NCI-H82 (cell line): Measurements from ENCODE around the gene ARSB.

Experiments used
- DNase-seq: peaks from one replicate; lab custom pipeline; 2025; lab: John Stamatoyannopoulos, UW

Gene ARSB

DNA sequence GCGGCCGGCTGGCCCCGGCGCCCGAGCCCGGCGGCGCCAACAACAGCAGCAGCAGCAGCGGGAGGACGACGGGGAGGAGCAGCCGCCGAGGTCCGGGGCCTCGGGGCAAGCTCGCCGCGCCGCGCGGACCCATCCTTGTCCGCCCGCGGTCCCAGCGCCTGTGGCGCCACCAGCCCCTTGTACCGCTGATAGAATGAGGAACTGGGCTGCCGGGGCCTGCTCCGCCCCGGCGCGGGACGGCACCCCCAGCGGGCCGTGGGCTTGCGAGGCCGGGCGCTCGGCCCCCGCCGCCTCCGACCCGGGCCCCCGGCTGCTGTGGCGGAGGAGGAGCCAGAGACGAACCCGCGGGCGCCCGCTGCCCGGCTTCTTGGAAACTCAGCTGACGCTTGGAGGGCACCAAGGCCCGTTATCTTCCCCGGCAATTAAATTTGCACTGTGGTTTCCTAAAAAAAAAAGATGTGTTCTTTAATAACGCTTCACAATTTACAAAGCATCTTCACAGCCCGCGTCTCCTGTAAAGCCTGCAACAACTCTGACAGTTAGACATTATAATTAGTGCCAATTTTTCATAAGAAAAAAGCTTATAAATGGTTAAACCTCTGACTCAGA lies at the start of gene ARSB:
TSS of gene ARSB (minus strand) at position 195 of the 609 bp plus-strand sequence. CDS start at position 133, 62 bp downstream.
- DNase-seq: peak; percentile 65

DNA sequence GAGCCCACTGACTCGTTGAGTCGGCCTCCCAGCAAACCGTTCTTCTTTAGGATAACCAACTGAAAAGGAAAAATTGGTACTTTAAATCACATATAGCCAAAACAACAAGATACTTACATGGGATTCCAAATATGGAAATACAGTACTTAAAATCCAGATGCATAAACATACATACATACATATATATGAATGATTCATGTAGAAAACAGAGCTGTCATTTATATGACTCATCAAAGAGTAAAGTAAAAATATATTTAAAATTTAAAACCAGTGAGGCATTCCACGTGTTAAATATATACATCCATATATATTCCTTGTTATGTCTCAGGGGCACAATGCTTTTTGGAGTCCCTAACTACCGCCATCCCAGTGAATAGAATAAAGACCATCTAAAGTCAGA lies 47.7 kb upstream of the ARSB start:
- no peak for DNase-seq

DNA sequence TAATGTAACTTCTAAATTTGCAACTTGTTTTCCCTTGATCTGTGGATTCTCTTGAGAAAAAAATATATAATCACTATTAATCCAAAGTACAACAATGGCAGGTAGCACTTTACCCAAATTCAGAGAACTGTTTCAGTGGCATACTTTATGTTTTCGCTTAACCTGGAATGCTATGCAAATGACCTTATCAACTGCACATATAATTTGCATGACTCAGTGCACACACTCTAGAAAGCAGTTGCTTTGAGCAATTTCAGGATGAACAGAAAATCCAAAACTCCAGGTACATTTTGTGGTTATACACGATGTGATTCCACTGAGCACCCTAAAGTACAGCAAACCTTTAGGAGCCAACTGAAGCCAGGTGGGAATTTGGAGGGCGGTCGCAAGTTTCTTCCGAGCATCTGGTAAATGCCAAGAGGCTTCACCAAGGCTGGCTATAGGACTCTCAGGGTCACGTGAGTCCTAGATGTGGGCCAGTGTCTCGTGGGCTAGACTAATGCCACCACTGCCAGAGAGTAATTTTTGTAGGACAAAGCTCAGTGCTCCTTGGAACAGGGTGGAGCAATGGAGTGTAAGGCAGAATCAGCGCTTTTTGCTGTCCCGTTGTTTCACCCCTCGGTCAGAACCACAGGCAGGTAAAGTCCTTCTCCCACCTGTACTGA lies 47.1 kb upstream of the ARSB start:
- no peak for DNase-seq

DNA sequence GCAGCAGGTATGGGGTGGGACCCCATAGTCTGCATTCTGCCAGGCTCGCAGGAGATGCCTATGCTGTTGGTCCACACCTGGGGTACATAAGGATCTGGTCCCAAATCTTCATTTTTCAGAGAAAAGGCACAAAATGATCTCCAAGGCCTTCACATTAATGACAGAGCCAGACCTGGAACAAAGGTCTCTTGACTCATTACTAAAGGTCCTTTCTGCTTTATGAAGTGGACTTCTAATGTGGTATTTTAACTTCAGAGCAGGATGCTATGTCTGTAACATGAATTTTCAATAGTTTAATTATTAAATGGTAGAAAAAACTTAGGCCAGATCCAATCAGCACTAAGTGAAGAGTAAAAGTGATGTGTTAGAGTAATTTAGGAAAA lies 46.4 kb upstream of the ARSB start:
- DNase-seq: no peak

DNA sequence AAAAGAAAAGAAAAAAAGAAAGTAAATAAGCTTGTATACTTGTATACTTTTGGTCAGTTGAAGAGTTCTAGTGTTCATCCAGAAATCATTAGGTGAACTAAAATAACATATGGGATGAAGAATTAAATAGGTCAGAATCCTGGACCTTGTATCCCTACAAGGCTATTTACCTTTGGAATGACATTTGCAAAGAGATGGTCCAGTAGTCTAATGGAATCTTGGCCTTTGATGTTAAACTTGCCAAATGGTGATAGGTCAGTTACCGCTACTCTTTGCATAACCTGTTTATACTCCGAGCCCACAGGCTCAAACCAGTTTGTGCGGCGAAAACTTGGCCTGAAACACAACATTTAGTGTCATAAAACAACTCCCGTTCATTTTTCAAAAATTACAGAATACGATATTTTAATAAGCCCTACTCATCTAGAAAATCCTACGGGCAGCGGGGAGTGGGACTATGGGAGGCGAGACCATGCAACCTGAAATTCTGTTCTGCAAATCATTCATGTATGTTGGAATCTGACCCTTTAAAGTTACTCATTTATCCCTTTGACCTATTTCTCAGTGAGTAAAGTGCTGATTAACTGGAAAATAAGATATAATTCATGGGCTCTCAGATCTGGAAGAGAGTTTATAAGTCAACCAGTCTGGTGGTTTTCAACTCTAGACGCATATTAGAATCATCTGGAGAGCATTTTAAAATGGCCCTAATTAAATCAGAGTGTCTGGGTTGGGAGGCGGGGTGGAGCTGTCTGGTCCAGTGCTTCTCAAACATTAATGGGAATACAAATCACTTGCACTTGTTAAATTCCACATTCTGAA lies 45.8 kb upstream of the ARSB start:
- DNase-seq: no peak

DNA sequence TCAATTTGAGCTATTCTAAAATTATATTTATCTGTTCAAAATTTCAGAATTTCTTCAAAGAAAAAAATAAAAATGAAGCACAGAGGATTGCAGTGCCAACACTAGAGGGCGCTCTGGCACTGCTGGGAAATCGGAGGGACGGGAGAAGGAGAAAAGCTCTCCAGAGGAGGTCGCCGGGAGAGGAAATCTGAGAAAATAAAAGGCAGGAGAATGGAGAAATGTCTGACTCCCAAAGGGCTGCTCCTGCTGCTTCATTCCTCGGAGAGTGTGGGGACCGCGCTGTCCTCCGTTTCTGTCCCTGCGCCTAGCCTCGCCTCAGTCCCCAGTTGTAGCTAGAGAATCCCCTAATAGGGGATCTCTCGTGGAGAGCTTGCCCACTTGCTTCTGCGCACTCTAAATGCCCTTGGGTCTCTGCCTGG lies 40.0 kb upstream of the ARSB start:
- DNase-seq: peak; percentile 76

DNA sequence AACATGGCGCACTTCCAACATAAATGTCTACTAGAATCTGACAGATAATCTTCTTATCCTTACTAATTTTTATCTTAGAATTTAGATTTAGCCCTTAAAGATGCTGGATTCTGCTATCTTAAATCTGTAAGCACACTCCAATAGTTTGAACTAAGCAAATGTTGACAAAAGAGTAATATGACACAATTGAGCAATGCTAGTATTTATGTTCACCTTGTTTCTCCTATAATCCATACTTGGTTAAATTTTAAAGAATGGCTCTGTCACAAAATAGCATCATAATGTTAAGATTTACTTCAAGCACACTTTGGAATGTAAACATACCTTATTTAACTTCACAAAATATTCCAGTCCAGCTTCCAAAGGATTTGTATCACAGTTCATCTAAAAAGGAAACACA lies 38.8 kb upstream of the ARSB start:
- no peak for DNase-seq

DNA sequence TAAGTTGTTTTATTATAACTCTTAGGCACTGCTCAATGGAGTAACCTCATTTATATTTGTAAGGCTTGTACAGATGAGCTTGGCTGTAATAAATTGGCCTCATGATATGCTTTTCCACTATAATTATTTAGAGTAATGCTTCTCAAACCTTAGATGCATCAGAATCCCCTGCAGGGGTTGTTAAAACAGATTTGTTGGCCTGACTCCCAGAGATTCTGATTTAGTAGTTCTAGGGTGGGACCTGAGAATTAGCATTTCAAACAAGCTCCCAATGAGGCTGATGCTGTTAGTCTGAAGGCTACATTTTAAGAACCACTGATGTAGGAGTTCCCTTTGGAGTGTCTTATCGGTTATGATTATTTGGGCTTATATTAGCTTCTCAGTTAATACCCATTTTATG lies 38.2 kb upstream of the ARSB start:
- no peak for DNase-seq

DNA sequence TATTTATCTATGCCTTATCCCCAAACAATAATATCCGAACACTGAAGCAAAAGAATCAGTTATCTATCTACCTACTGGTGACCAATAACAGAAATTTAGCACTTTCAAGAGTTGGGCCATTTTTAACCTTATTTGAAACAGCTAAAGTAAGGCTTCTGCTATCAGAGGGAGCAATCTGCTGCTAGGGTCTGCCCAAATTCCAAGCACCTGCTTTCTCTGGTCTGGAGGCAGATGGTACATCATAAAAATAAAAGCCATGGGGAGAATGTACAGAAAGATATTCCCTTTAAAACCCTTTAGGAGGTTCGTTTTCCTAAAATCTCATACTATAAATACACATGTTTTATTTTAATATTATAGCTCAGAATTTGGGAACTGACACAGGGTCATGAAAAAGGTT lies 37.7 kb upstream of the ARSB start:
- DNase-seq: no peak

DNA sequence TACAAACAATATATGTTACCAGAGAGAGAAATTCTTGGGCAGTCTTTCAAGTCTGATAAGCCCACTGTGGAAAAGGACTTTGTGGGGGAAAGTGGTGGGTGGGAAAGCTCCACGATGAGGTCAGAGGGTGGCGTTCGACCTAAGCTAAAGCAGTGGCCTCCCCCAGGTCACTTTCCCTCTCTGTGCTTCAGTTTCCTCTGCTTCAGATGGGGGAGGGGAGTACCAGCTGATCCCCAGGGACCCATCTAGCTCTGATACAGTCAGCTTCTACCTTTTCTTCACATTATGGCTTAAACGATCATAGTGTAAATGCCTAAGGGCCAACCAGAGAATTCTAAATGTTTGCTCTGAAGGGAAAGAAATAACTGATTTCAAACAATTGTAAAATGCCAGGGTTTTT lies 36.6 kb upstream of the ARSB start:
- DNase-seq: peak; percentile 33

DNA sequence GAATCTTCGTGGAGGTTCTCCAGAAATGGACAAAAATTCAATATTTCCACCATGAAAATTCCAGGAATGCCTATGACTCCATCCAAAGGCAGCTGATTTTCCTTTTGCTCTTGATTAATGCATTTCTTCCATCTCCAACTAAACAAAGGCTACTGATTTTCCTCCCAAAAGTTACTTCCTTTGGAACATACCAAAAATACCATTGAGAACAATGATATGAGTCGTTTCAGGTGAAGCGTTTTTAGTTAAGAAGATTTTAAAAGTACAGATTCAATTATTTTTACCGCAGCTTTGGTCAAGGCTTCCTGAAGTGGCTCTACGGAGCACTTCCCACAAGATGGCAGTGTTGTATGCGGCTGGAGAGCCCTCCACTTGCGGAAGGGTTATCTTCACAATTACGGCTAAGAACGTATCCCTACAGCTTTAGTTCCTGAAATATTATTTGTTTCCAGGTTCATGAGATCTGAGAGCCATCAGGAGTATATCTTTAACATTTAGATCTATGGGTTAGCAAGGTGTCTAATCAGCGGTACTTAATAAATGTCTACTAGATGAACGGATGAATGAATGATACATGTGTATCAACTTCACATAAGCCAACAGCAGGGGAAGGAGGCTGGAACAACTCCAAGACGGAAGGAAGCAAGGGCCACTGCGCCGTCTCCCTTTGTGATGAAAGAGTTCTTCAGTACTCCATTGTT lies 35.9 kb upstream of the ARSB start:
- peak; percentile 73 for DNase-seq

DNA sequence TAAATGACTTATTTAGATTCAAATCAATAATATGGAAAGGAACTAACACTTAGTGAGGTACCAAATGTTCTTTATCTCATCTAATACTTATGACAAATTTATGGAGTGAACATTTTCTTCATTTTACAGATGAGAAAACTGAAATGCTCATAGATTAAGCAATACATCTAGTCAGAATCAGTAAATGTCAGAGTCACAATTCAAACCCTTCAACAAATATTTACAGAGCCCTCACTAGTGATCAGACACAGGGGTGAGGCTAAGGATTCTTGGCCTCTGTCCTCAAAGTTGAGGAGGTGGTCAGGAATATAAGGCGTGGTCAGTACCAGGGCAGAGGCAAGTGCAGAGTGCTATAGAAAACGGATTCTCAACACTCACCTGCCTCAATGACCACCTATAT lies 29.5 kb upstream of the ARSB start:
- no peak for DNase-seq

DNA sequence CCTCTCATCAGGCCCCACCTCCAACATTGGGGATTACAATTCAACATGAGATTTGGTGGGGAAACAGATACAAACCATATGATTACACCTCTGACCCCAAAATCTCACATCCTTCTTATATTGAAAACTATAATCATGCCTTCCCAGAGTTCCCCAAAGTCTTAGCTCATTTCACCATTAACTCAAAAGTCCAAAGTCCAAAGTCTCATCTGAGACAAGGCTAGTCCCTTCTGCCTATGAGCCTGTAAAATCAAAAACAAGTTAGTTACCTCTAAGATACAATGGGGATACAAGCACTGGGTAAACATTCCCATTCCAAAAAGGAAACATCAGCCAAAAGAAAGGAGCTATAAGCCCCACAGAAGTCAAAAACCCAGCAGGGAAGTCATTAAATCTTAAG lies 26.8 kb upstream of the ARSB start:
- no peak for DNase-seq

DNA sequence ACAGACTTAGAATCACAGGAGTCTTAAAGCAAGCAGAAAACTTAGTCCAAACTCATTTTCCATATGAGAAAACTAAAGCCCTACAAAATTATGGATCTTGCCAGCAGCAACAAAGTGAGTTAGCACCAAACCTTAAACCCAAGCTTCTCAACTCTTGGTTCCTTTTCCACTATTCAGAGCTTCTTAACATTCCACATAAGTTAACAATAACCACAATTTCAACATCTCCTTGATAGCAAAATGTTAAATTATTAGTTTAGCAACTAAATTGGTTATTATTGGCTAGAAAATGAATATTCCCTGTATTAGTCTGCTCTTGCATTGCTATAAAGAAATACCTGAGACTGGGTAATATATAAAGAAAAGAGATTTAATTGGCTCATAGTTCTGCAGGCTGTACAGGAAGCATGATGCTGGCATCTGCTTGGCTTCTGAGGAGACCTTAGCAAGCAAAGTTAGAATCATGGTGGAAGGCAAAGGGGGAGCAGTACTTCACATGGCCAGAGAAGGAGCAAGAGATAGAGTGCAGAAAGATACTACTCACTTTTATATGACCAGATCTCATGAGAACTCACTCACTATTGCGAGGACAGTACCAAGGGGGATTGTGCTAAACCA lies 26.2 kb upstream of the ARSB start:
- peak; percentile 5 for DNase-seq

DNA sequence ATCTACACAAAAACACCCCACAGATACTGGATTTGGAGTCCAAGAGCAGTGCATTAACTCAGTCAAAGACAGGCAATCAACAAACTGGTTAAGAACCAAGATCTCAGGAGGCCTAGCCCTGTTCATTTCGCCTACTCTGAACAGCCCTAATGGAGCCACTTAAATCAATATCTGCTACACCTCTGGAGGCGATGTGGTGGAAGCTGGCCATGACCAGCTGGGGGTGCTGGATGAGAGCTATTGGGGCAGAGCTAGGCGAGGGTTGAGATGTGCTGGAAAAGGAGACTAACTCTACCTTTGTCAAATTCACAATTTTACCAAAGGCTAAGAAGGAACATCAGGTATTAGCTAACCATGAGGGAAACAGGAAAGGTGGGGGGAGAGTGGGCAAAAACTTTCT lies 23.3 kb upstream of the ARSB start:
- peak; percentile 4 for DNase-seq

DNA sequence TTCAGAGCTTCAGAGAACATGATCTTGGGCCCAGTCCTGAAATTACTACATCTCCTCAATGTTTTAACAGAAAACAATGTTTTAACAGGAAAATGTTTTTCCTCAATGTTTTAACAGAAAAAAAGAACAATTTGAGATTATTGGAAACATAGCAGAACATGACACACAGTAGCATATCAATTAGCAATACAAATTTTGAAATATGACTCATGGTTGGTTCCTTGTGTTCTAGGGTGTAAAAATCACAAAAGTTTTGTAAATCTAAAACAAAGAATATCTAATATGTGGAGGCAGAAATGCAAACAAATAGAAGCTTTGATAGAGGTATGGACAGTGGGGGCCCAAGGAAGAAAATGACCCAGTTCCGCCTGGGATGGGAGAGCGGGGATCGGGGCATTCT lies 22.8 kb upstream of the ARSB start:
- no peak for DNase-seq

DNA sequence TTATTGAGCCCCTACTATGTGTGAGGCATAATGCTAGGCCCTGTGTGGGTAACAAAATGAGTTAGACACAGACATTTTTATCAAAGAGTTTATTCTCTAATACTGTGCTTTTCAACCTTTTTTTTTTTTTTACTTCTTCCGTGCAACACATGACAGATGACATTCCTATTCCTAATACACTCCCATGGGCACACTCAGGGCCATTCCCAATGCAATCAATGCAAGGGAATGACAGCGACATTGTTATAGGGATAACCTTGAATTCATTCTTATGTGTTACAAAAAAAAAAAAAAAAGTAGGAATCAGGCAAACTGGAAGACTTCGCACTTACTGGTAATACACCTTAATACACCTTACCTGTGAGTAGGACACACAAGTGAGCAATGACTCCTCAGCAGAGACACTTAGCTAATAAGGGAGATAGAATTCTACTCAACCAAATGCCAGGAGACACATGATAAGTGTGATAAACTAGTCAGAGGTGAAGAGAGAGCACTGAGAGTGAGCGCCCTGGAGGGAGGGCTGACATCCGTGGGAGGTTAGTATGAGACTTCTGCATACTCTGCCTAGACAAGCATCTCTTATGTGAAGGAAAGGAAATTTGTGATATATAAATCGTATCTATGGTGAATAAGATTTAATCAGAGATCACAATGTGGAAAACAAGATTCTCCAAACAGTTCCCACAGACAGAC lies 21.0 kb upstream of the ARSB start:
- no peak for DNase-seq

DNA sequence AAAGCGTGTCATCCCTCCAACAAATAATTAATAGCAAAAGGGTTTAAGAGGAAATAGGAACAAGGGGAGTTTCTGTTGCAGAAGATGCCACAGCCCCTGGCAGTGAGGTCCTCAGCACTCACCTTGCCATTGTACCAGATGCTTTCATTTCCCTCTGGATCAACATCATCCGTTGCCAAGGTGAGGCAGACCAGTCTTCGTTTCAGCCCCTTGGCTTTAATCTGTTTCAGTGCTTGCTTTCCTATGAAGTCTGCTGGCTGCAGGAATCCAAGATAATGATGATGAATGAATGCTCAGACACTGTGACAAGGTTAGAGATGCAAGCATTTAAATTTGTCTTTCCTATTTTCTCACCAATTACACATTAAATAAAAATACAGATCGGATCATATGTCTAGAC lies 20.0 kb upstream of the ARSB start:
- DNase-seq: peak; percentile 63

DNA sequence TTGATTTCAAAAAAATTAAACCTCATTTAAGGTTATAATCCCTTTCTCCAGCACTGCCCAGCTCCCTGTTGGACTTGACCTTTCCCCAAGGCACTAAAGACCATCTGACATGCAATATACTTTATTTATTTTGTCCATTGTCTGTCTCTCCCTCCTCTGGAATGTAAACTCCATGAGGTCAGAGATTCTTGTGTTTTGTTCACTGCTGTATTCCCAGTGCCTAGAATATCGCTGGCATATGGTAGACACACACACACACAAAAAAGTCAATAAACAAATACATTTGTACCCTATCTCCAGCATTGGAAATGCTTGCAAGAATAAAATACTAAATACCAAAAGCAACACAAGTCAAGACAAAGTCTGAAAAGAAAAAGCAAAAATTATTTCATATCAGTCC lies 17.3 kb upstream of the ARSB start:
- peak; percentile 57 for DNase-seq

DNA sequence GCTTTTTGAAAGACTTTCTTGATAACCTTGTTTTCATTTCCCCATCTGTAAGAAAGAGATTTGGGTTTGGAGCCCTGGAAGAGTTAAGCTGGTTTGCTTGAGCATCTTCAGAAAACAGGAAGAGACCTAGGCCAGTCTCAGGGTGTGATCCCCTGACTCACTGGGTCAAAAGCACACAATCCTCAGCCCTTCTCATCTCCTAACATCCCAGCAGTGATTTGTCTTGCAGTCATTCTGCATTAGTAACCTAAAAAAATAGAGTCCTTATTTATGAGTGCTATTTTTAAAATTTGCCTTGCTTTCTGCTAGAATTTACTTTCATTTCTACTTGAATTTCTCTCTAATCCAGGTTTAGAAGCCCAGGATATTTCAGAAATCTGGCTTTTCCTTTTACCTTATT lies 16.4 kb upstream of the ARSB start:
- peak; percentile 22 for DNase-seq

DNA sequence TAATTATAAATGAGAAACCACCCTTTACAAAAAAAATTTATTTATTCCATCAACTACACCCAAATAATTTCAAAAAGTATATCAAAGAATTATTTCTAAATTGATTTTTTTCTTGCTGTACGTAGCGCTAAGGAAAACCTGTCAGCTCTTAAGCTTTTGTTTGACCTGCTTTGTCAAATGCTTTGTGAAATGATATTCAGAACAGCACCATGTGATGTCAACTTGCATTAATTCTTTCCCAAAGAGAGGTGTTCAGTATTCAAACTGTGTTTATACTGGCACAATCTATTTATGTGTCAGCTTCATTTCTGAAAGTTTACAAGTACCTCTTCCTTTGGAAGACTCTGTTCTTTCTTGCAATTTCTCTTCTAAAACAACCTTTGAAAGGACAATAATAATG lies 12.0 kb upstream of the ARSB start:
- no peak for DNase-seq
